CD4-positive, alpha-beta T cell treated with Interleukin-15 for 4 hours (primary cell): ENCODE results near the gene SH3PXD2A.
"Not testable (repeated sequence)": the region's sequence is repeated elsewhere in the genome, so short reads cannot be mapped to it uniquely, and the experiment has no call there.

Source experiments
- DNase-seq: peaks from one replicate; pipeline ENCODE4 v3.0.0-alpha.2; 2020; ENCODE audit warnings: low spot score

Gene SH3PXD2A

DNA sequence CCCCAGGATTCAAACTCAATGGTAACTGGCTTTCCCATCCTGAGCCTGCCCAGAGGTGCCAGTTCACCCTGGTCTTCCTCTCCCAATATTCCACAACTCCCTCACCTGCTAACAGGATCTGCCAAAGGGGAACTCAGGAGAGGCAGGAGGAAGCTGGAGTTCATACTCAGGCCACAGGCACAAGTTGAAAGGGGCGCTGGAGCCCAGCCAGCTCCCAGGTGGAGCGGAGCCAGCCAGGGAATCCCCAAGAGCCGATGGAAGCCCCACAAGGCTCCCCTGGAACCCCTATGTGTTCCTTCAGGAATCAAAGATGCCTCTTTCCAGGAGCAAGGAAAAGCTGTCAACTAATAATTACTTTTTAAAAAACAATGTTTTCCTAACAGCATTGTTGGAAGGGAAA, 63.5 kb downstream of the SH3PXD2A start:
- no peak for DNase-seq

DNA sequence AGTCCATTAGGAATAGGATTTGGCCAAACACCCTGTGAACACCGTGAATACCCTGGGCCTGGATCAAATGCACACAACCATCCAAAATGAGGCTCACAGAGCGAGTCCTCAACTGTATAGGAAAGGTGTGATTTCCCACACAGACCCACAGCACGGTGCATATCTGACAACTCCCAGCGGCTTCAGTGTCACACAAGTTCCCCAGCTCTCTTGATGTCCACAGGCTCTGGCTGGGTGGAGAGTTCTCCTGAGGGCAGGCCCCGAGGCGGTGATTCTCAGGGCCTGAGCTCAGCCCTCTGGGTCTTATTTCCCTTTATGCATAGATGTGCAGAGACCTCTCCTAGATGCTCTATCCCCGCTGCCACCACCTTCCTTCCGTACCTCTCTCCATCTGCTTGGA, 64.1 kb downstream of the SH3PXD2A start:
- no peak for DNase-seq

DNA sequence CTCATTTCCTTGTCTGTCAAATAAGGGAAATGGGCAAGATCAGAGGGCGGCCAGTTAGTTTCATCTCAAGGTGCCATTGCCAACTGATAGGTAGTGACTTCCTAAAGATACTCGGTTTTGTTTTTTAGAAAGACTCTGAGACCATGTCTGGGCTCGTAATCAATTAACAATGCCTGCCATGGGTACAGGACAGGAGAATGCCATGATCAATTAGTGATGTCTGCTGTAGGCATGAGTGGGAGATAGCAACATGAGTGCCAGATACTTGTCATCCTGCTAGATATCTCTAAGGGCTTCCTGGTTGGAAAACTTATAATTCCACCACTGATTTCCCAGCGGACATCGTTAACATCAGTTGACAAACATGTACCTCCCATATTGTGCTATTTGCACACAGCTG, 64.8 kb downstream of the SH3PXD2A start:
- DNase-seq, result no peak

GRCh38 chr10:103789771-103790201, 65.6 kb downstream of the SH3PXD2A start:
- no peak for DNase-seq

GRCh38 chr10:103789161-103789560, 66.2 kb downstream of the SH3PXD2A start:
- DNase-seq, result no peak

DNA sequence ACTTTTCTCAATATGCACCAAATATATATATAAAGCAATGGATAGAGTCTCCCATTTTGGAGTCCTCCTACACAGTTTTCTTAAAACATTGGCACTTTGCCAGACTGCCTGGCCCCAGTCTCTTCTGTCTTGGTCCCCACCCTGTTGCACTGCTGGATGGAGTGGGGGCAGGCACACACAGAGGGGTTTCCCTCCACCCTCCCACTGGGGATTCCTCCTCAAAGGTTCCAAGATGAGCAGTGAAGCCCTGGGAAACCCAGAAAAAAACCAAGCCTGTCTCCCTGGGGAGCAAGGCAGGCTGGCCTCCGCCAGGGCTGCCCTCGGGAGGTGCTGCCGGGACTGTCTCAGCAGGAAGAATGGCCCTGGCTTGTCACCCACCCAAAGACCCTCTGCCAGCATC, 68.0 kb downstream of the SH3PXD2A start:
- DNase-seq, result no peak

GRCh38 chr10:103786020-103786419, 69.4 kb downstream of the SH3PXD2A start:
- DNase-seq, result no peak

GRCh38 chr10:103784723-103785418, 70.5 kb downstream of the SH3PXD2A start:
- DNase-seq, result no peak

GRCh38 chr10:103784089-103784488, 71.3 kb downstream of the SH3PXD2A start:
- no peak for DNase-seq

- no peak for DNase-seq
Observed at GRCh38 chr10:103783681-103784080, 71.7 kb downstream of the SH3PXD2A start.

DNA sequence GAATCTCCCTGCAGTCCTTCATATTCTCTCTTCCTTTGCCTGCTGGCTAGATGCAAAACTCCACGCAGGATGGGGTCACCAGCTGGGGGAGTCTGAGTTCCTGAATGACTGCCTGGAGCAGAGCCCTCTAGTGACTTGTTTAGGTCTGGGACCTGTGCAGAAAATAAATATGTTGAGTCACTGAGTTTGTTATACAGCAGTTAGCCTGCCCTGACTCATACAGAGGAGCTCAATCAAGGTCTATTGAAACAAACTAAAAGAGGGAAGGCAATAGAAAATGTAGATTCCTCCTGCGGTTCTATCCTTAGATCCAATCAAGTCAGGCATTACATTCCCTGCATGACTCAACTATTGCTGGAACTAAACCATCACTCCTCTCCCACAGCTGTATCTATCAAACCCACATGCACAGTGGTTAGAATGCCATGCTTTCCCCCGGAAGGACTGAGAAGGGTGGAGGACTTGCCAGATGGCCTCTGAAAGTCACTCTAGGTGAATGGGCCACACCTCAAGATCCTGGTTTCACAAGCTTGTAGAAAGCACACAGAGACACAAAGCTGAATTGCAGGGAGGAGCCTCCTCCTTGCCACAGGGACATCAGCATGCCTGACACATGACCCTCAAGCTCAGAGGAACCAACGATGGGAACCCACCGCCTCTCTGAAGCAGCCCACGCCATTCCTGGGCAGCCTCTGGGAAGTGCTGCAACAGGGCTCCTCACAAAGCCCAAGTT, 73.9 kb downstream of the SH3PXD2A start:
- no peak for DNase-seq

- DNase-seq, result no peak
Observed at GRCh38 chr10:103780242-103781149, 74.9 kb downstream of the SH3PXD2A start.

- DNase-seq, result no peak
Observed at GRCh38 chr10:103778358-103779139, 76.8 kb downstream of the SH3PXD2A start.

- no peak for DNase-seq
Observed at GRCh38 chr10:103776878-103777591, 78.3 kb downstream of the SH3PXD2A start.

GRCh38 chr10:103775776-103776175, 79.6 kb downstream of the SH3PXD2A start:
- no peak for DNase-seq

GRCh38 chr10:103772846-103773245, 82.5 kb downstream of the SH3PXD2A start:
- not testable (repeated sequence) for DNase-seq

DNA sequence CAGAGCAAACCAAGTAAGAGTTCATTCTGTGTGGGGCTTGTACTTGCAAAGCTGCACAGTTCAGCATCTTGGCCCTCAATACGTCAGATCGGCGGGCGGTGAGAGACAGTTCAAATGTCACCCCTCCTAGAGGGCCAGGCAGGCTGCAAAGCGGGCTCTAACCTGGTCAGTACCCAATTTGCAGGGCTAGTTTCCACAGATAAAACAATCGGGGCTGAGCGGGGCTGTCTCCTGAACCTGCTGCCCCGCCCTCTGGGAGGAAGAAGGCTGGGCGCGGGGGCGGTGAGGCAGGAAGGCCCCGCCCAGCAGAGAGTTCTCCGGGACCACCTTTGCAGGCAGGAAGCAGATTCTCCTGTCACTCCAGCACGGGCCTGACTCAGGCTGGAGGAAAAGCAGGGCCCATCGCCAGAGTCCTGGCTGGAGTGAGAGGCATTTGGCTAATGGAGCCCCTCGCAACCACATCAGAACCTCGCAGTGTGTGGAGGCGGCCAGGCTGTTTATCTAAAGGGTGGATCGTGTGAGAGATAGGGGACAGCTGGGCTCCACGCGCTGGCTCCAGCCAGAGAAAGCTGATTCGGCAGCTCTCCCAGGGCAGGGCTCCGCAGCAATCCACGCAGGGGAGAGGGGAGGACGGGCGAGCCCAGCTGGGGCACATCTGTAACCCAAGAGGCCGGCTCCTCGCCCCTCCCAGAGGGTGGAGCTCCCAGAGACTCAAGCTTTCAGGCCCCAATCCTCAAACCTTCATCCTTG, 83.1 kb downstream of the SH3PXD2A start:
- DNase-seq, result peak; percentile 49

DNA sequence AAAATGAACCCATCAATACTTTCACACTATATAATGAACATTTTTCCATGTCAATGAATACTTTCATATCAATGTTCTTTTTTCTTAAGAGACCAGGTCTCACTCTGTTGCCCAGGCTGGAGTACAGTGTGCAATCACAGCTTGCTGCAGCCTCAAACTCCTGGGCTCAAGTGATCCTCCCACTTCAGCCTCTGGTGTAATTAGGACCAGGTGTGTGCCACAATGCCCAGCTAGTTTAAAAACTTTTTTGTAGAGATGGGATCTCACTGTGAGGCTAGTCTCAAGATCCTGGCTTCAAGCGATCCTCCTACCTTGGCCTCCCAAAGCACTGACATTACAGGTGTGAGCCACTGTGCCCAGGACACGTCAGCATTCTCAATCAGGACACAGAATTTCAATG, 85.2 kb downstream of the SH3PXD2A start:
- no peak for DNase-seq

- DNase-seq, result no peak
Observed at GRCh38 chr10:103769176-103769575, 86.2 kb downstream of the SH3PXD2A start.

DNA sequence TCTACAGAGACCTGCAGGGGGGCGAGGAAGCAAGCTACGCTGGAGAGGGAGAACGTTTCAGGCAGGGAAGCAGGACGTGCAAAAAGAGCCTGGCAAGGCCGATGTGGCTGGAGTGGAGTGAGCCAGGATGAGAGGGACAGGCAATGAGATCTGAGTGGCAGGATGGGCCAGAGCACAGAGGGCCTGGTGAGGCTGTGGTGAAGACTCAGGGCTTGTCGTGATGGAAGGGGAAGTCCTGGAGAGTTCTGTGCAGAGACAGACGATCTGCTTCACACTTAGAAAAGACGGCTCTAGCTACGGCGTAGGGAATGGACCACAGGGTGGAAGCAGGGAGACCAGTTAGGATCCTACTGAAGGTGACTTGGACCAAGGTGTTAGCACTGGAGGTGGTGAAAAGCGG, 87.0 kb downstream of the SH3PXD2A start:
- DNase-seq, result no peak
